HepG2 (cell line): ENCODE measurements around the gene AKAP9. TPM values are rescaled to one million over a fixed set of nuclear protein-coding genes. Genes with fewer than 3 reads are reported as not detected.

Experiments used
- AGO2 ChIP-seq: fragments of 200-400 bp; formaldehyde crosslinking; optimal IDR thresholded peaks from 2 replicates; pipeline ENCODE3; 2017; ENCODE audit warnings: mild to moderate bottlenecking, low read depth, low read length, moderate library complexity
- ATF2 ChIP-seq: sonication (generic); formaldehyde crosslinking; IDR thresholded peaks from 2 replicates; pipeline ENCODE4 v1.4.0; 2020; ENCODE audit warnings: missing genetic modification reagents
- CEBPZ ChIP-seq: IDR thresholded peaks from 2 replicates; pipeline ENCODE4 v1.6.1; 2012; ENCODE audit warnings: low read length, improper control_type of control experiment
- FOXP1 ChIP-seq, 2 experiments: fragments of 450-650 bp in 1 of 2; IDR thresholded peaks; 2 replicates each; pipeline ENCODE4 v1.6.1; 2017 to 2018; ENCODE audit warnings: antibody characterized with exemption in 1 of 2
- HIC2 ChIP-seq: sonication (generic); formaldehyde crosslinking; IDR thresholded peaks from 2 replicates; pipeline ENCODE4 v1.9.0; 2022; ENCODE audit warnings: low read depth, missing genetic modification reagents
- HMG20A ChIP-seq: IDR thresholded peaks from 2 replicates; pipeline ENCODE4 v1.6.1; 2016; ENCODE audit warnings: borderline replicate concordance
- KDM3A ChIP-seq: IDR thresholded peaks from 2 replicates; pipeline ENCODE4 v1.6.1; 2018; ENCODE audit warnings: low read depth, missing compliant biosample characterization
- MED13 ChIP-seq: sonication (generic); formaldehyde crosslinking; IDR thresholded peaks from 2 replicates; pipeline ENCODE4 v1.5.0; 2020; ENCODE audit warnings: missing genetic modification reagents
- MEIS2 ChIP-seq: sonication (generic); formaldehyde crosslinking; IDR thresholded peaks from 2 replicates; pipeline ENCODE4 v1.9.0; 2021; ENCODE audit warnings: mild to moderate bottlenecking, missing genetic modification reagents
- RCOR2 ChIP-seq: IDR thresholded peaks from 2 replicates; pipeline ENCODE4 v1.6.1; 2016; ENCODE audit warnings: missing biosample characterization, missing genetic modification reagents
- REL ChIP-seq: sonication (generic); formaldehyde crosslinking; conservative IDR thresholded peaks from 2 replicates; pipeline ENCODE4 v1.8.0; 2022; ENCODE audit warnings: mild to moderate bottlenecking, missing genetic modification reagents, moderate library complexity
- RFX5 ChIP-seq: IDR thresholded peaks from 2 replicates; pipeline ENCODE4 v1.6.1; 2011; ENCODE audit warnings: low read depth, low read length, improper control_type of control experiment
- TBP ChIP-seq: sonication (generic); formaldehyde crosslinking; IDR thresholded peaks from 2 replicates; pipeline ENCODE4 v1.5.0; 2020; ENCODE audit warnings: missing genetic modification reagents
- ZFP36L1 ChIP-seq: sonication (generic); formaldehyde crosslinking; IDR thresholded peaks from 2 replicates; pipeline ENCODE4 v1.8.0; 2022; ENCODE audit warnings: mild to moderate bottlenecking, missing genetic modification reagents, moderate library complexity
- ZNF18 ChIP-seq: sonication (generic); formaldehyde crosslinking; IDR thresholded peaks from 2 replicates; pipeline ENCODE4 v1.8.0; 2022; ENCODE audit warnings: mild to moderate bottlenecking, missing genetic modification reagents; ENCODE audit not compliant: insufficient replicate concordance
- ZNF251 ChIP-seq: sonication (generic); formaldehyde crosslinking; IDR thresholded peaks from 2 replicates; pipeline ENCODE4 v1.9.0; 2021; ENCODE audit warnings: mild to moderate bottlenecking, missing genetic modification reagents
- ZNF619 ChIP-seq: sonication (generic); formaldehyde crosslinking; IDR thresholded peaks from 2 replicates; pipeline ENCODE4 v1.4.0; 2020; ENCODE audit warnings: mild to moderate bottlenecking, missing genetic modification reagents
- ZNF644 ChIP-seq: IDR thresholded peaks from 2 replicates; pipeline ENCODE4 v1.6.1; 2016; ENCODE audit warnings: low read depth
- ZNF713 ChIP-seq: sonication (generic); formaldehyde crosslinking; IDR thresholded peaks from 2 replicates; pipeline ENCODE4 v1.4.0; 2020; ENCODE audit warnings: mild to moderate bottlenecking, missing genetic modification reagents
- ZSCAN30 ChIP-seq: sonication (generic); formaldehyde crosslinking; IDR thresholded peaks from 2 replicates; pipeline ENCODE4 v1.5.0; 2020; ENCODE audit warnings: mild to moderate bottlenecking, missing genetic modification reagents
- polyA plus RNA-seq, 8 experiments: library from polyadenylated mRNA; depleted of rRNA in 3 of 8; stranded (reverse) in 7 of 8; unstranded in 1 of 8; fragments of >200 nt; fragmentation: Illumina TruSeq in 4 of 8; extraction: Trizol in 4 of 8; gene quantifications; 2 replicates each; pipeline versions ENCODE4 v1.2.1 to v1.2.3, GENCODE V29; 2011 to 2016; ENCODE audit warnings: low read depth in 4 of 8, missing spikeins in 1 of 8, mixed read lengths in 1 of 8; ENCODE audit not compliant: insufficient read depth in 1 of 8
- total RNA-seq, 5 experiments: library from RNA; depleted of rRNA; stranded (reverse); fragments of >200 nt; fragmentation: Illumina TruSeq; extraction: Trizol; gene quantifications; 2 replicates each; pipeline ENCODE4 v1.2.3, GENCODE V29; 2016; ENCODE audit warnings: low read depth in 1 of 5

AKAP9 gene
- total and polyA plus RNA-seq, 2 of the 13 experiments (the other 11 are each of a cell fraction or from before 2014, with no cell fraction given), result 27.6 to 33.1 TPM

- TF ChIP-seq TBP, result no peak
- TF ChIP-seq ZFP36L1, result no peak
- TF ChIP-seq REL, result no peak
- no peak for TF ChIP-seq MEIS2 (CRISPR knock-in tag)
- TF ChIP-seq CEBPZ, result no peak
- no peak for TF ChIP-seq AGO2
- no peak for TF ChIP-seq MED13 (CRISPR knock-in tag)
- TF ChIP-seq RFX5, result no peak
- no peak for TF ChIP-seq HIC2 (CRISPR knock-in tag)
- TF ChIP-seq ZNF18 (CRISPR knock-in tag), result no peak
- TF ChIP-seq ZNF713 (CRISPR knock-in tag), result no peak
- no peak for TF ChIP-seq ZSCAN30 (CRISPR knock-in tag)
- TF ChIP-seq FOXP1 (IDR thresholded peaks at IDR 0.05), result 0 out of 2 replicates have a peak, but pooled peaks have one; percentile 35
- TF ChIP-seq FOXP1 (CRISPR knock-in tag; IDR thresholded peaks at IDR 0.05), result peak; percentile 78
- TF ChIP-seq ZNF619 (CRISPR knock-in tag), result no peak
- TF ChIP-seq HMG20A (CRISPR knock-in tag), result peak; percentile 74; the same call in 1 of the 2 replicates
- TF ChIP-seq RCOR2 (CRISPR knock-in tag), result peak; percentile 55; the same call in 1 of the 2 replicates
- TF ChIP-seq KDM3A (CRISPR knock-in tag), result no peak
- TF ChIP-seq ATF2, result peak; percentile 84
- no peak for TF ChIP-seq ZNF251
- peak; percentile 97 for TF ChIP-seq ZNF644 (CRISPR knock-in tag)
Measured at GRCh38 chr7:92042056-92042737, 101.5 kb downstream of the AKAP9 start (continued).
